GM21529 (cell line): ENCODE data around the gene RPAP2.
"Not testable (repeated sequence)": the region's sequence is repeated elsewhere in the genome, so short reads cannot be mapped to it uniquely, and the experiment has no call there.

ENCODE experiments used
- ATAC-seq: cut with Tn5 transposase; IDR thresholded peaks from one replicate; pipeline ENCODE4 v1.9.1; 2021; ENCODE audit not compliant: unreplicated experiment

Gene RPAP2

GRCh38 chr1:92323473-92324453 is 24.9 kb downstream of the RPAP2 start:
- ATAC-seq = no peak

- no peak for ATAC-seq
Observed at GRCh38 chr1:92324784-92325183, 25.9 kb downstream of the RPAP2 start.

- ATAC-seq = no peak
Observed at GRCh38 chr1:92326681-92327080, 27.8 kb downstream of the RPAP2 start.

GRCh38 chr1:92327794-92328193 is 28.9 kb downstream of the RPAP2 start:
- ATAC-seq = no peak

GRCh38 chr1:92329347-92330129 is 30.7 kb downstream of the RPAP2 start:
- no peak for ATAC-seq

- ATAC-seq = no peak
Observed at GRCh38 chr1:92333668-92334067, 34.8 kb downstream of the RPAP2 start.

GRCh38 chr1:92340154-92340553 is 41.3 kb downstream of the RPAP2 start:
- no peak for ATAC-seq

- no peak for ATAC-seq
Observed at GRCh38 chr1:92342401-92342800, 43.5 kb downstream of the RPAP2 start.

- ATAC-seq = no peak
Observed at GRCh38 chr1:92343061-92343460, 44.2 kb downstream of the RPAP2 start.

- no peak for ATAC-seq
Observed at GRCh38 chr1:92346866-92347640, 48.2 kb downstream of the RPAP2 start.

- no peak for ATAC-seq
Observed at GRCh38 chr1:92352856-92353255, 54.0 kb downstream of the RPAP2 start.

- no peak for ATAC-seq
Observed at GRCh38 chr1:92354259-92354658, 55.4 kb downstream of the RPAP2 start.

- ATAC-seq = no peak
Observed at GRCh38 chr1:92356956-92357355, 58.1 kb downstream of the RPAP2 start.

GRCh38 chr1:92359382-92359781 is 60.5 kb downstream of the RPAP2 start:
- ATAC-seq = not testable (repeated sequence)

- ATAC-seq = no peak
Observed at GRCh38 chr1:92359986-92360385, 61.1 kb downstream of the RPAP2 start.

- no peak for ATAC-seq
Observed at GRCh38 chr1:92362970-92363369, 64.1 kb downstream of the RPAP2 start.

GRCh38 chr1:92363401-92363800 is 64.5 kb downstream of the RPAP2 start:
- ATAC-seq = no peak

GRCh38 chr1:92365378-92366039 is 66.7 kb downstream of the RPAP2 start:
- peak; percentile 67 for ATAC-seq

- peak; percentile 19 for ATAC-seq
Observed at GRCh38 chr1:92366040-92366395, 67.2 kb downstream of the RPAP2 start.

GRCh38 chr1:92367496-92367895 is 68.6 kb downstream of the RPAP2 start:
- ATAC-seq = peak; percentile 55

GRCh38 chr1:92372164-92372563 is 73.3 kb downstream of the RPAP2 start:
- ATAC-seq = no peak
